NCI-H524 (cell line): Measurements from ENCODE around the gene ATRIP.

Experiments
- DNase-seq, 2 experiments: peaks; one replicate each; lab custom pipeline; 2025; lab: John Stamatoyannopoulos, UW

Gene ATRIP

DNA sequence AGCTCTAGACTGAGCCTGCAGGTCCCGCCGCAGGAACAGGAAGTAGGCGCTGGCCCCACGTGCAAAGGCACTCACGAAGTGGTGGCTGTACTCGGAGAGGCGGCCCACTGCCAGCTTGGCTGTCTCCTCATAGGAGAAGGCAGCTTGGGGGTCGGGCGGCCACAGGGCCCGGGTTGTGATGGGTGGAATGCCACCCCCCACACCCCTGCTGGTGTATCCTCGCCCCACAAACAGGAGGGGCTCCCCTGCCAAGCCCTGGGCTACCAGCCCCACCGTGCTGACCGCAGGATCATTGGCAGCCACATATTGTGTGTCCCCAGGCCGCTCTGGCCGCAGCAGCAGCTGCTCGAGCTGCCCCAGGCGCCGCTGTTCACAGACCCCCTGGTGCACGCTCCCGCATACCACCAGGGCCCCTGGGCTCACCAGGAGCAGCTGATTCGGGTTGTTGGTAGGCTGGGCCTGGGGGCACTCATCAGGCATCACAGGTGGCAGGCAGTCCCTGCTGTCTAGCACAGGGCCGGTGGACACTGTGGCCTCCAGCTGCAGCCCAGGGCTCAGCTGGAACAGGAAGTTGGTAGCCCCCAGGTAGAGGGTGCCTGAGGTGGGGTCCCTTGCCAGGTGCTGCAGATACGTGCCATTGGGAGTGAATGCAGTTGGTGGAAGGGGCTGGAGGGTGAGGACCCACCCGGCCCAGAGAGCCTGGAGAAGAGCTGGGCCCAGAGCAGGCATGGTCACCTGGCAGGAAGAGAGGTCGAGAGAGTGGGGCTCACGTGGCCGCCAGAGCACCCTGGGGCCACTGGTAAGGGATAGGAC is 22.4 kb upstream of the ATRIP start:
- no peak for DNase-seq

DNA sequence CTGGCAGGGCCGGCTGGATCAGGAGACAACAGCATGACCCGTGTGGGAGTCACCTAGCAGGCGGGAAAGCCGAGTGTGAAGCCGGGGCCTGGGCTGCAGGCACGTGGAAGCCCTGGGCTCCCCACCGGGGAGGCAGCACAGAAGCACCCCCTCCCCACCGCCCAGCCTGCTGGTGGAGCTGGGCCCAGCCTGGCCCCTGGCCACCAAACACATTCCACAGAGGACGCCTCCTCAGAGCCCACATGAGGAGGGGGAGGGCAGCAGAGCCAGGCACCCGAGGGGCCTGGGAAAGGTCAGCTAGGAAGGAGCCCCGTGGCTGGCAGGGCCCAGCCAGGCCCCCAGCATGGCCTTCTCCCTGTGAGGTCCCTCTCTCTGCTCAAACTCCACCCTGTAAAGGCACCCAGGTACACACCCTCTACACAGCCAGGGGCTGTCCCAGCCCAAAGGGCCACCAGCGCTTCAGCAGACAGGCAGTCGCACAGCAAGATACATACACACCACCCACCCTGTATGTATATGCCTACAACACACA is 21.2 kb upstream of the ATRIP start:
- DNase-seq, result no peak

DNA sequence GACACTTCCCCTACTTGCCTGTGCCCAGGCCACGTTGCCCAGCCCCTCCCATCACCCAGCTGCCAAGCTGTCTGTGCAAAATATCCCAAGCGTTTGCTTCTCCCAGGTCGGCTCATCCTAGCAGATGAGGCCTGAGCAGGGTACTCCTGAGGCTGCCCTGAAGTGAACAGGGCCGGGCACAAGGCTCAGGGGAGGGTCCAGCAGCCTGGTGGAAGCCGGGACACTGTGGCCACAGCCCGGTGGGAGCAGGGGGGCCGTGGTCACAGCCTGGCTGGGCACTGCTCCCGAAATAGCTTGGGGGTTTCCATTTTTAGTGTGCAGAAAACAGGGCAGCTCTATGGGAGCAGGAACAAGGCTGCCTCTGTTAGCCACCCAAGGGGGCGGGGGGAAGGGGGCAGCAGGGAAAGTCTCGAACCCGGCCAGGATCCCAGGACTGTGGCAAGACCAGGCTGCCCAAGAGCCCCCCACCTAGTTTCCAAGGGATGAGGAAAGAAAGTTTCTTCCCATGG is 20.1 kb upstream of the ATRIP start:
- peak in 1 of 2 experiments; percentile 25 for DNase-seq

DNA sequence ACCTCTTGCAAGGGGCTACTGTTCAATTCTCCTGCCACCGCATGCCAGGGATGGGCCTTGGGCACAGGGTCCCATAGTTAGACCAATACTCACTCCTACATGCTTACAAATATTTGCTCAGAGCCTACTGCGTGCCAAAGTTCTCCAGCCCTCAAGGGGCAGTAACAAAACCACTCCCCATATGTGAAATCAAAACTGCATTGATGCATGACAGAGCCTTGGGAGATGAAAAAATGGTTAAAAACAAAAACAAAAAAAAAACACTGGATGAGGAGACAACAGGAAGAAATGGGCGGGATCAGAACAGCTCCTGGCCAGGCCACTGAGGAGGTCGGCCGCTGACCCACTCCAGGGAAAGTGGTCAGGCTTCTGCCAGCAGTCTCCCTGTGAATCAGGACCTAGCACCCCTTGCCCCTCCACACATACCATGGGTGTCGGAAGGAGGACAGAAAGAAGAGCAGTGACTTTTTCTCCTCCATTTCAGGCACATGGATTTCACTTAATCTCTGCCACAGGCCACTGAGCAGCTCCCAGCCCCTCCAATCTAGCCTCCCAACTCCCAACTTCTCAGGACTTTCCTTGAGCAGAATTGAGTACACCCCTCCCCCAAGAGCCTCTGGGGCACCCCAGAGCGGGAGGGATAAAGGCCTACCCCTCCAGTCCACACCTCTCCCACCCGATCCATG is 19.4 kb upstream of the ATRIP start:
- no peak for DNase-seq

DNA sequence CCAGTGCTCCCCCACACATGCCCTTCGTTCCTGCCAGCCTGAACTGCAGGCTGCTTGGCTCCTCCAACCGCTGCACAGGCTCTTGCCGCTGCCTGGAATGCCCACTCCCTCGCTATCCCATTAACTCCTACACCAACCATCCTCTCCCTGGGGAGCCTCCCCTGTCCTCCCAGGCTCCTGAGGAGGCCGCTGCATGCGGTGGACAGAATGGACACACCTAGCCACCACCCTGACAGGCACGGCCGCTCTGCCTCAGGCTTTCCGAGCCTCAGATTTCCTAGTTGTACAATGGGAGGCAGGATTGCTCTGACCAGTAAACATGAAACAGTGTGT is 18.9 kb upstream of the ATRIP start:
- no peak for DNase-seq

DNA sequence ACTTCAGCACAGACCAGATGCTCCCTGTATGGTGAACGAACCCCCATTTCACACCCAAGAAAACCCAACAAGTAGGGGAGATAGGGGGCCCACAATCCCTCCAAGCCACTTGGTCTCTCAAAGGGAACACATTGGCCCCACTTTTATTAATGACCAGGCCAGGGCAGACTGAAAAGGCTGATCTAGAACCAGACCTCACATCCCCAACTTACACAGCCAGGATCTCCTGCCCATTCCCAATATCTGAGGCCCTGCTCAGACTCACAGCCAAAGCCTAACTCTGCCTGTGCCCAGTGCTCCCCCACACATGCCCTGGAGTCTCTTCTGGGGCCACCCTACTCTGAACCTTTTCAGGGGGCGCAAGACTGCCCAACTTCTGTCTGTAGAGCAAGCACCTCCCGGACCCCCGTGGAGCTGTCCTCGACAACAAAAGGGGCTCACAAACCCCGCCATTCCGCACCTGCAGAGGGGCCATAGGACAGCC is 18.4 kb upstream of the ATRIP start:
- DNase-seq, result no peak

DNA sequence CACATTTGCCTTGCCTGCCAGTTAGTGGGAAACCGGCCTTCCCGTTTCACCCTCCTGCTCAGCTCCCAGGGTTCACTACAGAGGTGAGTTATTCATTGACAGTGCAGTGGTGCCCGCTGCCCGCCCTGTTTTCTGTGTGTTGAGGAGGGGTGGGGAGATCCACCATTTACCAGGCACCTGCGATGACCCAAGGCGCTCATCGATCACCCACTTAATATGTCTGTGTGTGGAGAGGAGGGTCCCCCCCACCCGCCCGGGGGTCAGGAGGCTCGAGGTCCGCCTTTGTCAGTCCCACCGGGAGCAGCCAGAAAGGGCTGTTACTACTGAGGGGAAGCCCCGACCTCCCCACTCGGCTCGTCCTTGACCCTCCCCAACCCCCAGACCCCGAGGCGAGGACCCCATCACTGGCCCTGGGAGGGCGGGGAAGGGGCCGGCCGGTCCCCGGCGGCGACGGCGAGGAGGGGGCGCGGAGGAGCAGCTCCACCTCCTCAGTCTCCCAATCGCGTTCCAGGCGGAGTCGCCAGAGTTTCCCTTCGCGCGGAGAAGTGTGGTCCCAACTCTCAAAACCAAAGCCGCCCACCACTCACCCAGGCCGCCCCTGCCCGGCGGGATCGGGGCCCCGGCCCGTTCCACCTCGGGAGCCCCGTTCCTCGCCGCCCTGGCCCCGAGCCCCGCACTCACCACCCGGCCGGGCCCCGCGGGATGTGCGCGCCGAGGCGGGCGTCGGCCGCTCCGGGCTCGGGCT is 17.8 kb upstream of the ATRIP start:
- DNase-seq, result peak in 1 of 2 experiments; percentile 31

DNA sequence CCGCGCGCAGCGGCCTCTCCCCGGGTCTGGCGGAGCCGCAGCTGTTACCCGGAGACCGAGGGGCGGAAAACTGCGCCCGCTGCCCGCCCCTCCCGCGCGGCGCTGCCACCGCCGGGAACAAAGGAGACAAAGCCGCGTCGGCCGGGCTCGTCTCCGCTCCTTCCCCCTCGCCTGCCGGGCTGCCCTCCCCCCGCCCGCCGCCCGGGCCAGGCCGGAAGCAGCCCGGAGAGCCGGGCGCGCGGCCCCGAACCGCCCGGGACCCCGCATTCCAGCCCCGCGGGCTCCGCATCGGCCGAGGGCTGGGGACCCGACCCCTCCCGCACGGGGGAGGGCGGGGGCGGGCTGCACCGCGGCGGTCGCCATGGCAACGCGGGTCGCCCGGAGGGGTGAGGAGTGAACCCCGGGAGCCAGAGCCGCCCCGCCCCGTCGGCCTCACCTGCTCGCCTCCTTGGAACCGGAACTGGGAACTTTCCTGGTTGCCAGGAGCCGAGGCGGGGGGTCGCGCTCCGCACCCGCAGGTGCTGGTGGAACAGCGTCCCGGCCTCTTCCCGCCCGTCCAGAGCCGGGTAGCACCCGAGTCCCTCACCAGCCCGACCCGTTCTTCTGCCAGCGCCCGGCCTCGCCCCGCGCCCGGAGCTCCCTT is 17.1 kb upstream of the ATRIP start:
- DNase-seq, result peak; percentile 16 to 52

DNA sequence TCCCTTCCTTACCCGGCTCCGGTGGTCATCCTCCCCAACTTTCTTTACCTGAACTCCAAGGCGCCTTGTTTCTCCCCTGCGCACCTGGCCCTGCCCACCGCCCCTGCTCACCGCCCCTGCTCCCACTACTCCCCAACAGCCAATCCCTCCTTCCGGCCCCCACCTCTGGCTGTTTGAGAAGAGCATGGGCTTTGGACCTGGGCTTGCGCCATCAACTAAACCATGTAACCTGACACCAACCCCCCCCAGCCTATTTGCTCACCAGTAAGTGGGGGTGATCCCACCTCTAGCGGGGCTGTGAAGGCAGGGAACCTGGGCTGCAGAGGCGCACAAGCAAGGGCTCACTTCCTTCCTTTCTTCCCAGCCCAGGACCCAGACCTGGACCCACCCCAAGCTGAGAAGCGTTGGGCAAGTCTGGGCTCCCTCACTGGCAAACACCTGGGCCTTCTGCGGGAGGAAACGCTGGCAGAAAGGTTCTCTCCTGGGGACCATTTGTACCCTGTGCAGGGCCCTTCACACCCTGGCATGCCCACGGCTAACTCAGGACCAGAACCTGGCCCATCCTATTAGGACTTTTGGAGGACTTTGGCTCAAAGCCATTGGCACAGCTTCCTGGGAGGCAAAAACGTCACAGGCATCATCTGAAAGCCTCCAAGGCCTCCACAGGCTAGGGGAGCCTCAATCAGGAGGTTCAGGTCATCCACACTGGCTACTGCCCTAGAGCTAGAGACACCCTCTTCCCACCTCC is 16.4 kb upstream of the ATRIP start, which contains the start of gene PLXNB1:
PLXNB1 (minus strand) TSS at position 127 of the 748 bp plus-strand sequence. CDS start 5,475 bp downstream, outside the sequence.
- peak; percentile 19 to 58 for DNase-seq

DNA sequence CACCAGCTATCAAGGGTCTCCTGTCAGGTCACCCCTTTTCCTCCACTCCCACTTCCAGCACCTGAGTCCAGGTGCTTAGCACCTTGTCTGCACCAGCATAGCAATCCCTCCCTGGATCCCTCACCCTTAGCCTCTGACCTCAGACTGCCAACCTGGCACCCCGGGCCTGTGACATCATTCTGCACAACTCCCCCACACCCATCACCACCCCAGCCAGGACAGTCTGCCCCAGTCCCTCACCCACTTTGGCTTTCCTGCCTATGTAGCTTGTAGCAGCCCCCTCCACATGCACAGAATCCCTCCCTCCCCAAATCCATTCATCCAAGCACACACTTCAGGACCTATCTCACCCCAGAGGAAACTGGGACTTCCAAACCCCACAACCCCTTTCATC is 15.8 kb upstream of the ATRIP start:
- DNase-seq, result no peak

DNA sequence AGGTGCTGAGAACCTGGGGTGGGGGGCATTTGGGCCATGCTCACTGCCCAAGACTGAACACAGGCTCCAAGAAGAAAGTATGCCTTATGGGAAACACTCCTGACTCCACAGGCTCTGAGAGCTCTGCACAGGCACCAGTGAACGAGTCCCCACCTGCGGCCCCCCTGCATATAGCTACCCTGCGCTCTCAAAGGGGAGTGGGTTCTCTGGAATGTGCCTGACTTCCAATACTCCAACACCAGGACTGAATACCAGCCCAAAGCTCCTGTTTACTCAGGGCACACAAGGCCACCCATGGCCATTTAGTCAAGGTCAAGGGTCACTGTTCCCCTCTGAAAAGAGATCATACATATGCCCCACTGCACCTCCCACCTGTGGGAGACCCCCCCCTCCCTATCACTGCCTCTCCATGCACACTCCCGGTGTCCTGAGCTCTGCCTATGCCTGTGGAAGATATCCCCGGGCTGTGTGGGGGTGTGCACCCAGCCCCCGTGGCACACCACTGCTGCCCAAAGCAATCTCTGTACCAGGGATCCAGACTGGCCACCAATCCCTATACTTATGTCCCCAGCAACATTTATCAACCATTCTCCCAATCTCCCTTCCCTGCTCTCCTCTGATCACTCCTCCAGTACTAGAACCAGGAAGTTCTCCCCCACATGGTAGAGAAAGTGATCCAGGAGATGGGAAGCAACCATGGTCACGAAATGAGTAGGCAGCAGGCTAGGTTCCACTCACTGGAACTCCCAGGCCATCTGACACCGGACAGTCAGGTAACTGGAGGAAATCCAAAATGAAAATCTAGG is 15.1 kb upstream of the ATRIP start:
- no peak for DNase-seq

DNA sequence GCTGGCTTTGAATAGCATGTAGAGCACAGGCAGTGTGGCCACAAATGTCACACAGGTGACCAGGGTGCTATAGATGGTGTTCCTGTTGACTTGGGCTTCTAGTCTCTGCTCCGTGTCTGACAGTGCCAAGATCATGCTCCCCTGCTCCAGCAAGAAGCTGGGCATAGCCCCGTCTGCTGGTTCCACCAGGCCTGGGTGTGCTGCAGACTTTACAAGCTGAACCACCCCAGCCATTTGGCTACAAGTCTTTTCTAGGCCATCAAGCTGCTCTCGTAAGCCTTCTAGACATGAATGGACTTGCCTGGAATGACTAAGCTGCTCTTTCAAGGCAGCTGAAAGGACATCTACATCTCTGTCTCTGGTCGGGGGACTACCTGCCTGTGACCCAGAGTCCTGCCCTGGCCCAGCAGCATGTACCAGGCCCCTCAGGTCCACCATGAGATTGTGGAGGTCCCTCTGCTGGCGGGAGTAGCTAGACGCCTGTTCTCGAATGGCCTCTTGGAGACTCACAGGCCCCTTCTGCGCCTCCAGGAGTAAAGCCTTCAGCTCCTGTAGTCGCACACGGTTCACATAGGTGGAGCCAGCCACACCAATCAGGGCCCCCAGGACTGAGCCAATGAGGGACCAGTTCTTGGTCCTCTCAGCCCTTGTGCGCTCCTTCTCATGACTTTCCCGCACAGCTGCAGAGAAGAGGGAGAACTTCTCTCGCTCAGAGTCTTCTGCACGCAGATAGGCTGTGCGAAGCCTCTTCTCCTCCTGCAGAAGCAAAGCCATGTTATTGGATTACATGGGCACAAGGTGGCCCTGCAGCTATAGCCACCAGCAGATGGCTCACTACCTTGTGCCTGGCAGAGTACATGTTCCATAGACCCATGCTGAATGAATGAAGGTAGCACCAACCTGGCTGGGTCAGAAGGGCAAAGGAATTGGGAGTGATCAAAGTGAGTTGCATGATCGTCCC is 13.8 kb upstream of the ATRIP start:
- no peak for DNase-seq

DNA sequence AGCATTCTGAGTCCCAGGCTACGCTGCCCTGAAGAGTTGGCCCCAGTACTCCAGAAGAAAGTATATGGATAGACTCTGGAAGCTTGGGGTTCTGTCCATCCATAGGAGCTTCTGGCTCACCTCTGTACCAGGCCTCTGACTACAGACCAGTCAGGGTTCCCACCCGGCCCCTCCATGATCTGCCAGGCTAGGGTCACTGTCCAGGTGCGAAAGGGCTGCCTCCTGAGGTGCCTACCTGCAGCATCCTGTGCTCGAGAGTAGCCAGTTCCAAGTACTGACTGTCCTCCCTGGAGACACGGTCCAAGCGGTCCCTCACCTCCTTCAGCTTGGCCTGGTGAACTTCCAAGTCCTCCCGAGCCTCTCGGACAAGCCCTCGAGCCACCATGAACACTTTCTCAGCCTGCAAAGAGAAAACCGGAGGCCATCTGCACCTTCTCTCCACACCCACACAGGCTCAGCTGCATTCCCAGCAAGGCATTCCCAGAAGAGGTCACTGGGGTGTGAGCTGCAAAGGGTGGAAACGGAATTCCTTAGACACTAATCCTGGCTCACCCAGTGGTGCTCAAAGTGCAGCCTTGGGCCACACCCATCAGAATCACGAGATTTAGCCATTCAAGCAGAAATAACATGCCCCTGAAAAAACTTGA is 12.9 kb upstream of the ATRIP start:
- DNase-seq, result no peak

DNA sequence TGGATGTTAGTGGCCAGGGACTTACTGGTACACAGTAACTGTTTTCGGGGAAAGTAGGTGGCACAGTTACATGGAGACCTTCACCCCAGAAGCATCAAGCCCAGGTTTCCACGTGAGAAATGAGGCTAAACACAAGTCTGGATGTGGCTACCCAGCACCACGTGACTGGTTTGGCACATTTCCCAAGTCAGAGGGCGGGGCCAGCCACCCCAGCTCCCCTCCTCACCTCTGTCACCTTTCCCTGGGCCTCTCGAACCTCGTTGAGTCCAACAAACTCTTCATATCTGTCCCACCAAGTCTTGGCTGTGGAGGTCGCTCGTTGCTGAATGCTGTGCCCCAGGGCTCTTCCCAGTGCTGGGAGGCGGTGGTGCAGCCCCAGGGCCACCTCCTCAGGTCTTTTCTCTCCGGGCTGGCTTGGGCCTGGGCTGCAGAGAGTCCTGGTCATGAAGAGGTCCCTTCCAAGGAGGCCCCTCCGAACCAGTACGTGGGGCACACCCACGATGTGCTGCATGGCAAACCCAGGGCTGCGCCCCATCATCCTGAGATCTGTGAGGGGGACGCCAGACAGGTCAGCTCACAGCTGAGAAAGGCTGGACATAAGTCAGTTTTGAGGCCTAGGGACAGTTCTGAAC is 11.8 kb upstream of the ATRIP start:
- DNase-seq, result no peak

DNA sequence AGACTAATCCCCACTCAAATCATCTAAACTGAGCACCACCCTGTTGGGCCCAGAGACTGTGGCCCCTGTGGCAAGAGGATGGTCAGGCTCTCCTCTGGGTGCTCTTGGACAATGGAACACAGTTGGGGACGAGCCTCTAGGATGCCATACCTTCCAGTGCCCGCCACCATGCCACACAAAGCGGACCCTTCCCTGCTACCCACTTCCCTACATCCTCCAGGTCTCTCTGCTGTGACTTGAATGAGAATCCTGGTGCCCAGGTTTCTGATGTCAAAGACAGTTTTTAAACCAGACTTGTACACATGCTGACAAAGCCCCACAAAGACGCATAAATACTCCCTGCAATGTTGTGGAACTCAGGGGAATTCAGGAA is 11.3 kb upstream of the ATRIP start:
- no peak for DNase-seq

DNA sequence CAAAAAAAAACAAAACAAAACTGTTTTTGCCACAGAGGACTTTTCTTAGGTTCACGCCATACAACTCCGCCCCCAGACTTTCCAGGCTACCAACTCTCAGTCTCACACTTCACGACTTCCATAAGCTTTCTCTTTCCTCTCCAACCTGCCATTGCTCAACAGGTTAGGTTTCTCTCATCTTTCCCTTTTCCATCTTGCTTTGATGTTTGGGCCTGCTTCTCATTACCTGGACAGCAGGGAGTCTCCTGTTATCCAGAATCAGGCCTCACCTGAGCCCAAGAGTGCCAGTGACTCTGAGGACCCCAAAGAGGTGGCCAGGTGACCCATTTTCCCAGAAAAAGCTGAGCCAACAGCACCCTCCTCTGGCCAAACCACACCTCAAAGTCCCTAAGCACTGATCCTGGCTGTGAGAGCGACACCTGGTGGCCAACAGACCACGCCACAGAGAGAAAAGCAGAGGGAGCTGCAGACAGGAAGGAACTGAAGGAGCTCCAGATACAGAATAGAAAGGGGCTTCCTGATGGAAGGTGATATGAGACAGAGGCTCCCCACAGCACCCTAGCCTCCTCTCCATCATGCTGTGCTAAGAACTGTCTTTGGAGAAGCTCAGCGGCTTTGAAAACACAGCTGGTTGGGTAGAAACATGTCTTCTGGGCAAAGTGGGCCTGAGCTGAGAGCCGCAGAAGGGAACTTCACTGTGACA is 10.6 kb upstream of the ATRIP start:
- DNase-seq, result peak; percentile 56 to 76

DNA sequence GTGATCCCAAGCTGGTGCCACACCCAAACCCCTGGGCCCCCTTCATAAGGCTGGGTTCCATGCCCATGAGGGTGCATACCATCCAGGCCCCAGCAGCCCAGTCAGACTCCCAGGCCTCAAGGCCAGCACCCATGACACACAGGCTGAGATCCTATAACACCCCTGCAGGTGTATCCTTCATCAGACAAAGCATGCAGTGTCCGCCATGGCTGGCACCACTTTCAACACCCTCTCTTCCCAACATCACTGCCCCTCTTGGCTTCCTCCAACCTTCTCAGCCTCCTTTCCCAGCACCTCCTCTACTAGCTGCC is 10.1 kb upstream of the ATRIP start:
- no peak for DNase-seq

DNA sequence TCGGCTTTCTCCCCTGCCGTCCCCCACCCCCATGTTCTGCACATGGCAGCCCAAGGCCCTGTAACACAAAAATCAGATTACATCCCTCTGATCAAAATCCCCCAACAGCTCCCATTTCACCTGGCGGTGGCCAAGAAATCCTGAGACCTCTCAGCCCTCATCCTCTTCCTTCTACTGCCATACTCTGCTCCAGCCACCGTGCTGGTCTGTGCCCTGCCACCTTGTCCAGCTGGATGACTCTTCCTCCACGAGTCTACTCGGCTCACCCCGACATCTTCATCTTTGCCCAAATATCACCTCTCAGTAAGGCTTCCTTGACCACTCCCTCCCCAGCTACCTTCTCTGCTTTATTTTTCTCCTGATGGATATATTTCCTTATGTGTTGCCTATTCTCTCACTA is 9.7 kb upstream of the ATRIP start:
- DNase-seq, result no peak
